ENCODE results near the gene E4F1.

- no peak for TF ChIP-seq CTCF (conservative IDR thresholded peaks at IDR 0.05 in 1 of 2, IDR thresholded peaks at IDR 0.05 in 1 of 2; ENCODE audit: extremely low read depth in 1 of 2, insufficient read depth in 1 of 2, low read depth in 1 of 2, low read length in 2 of 2)
- TF ChIP-seq EZH2 (IDR thresholded peaks at IDR 0.05; ENCODE audit: borderline replicate concordance, low read length): no peak
Measured at GRCh38 chr16:2277466-2278271, 54.3 kb downstream of the E4F1 start.
